B cell (primary cell): ENCODE data around the gene ZNF22.

Experiments used
- CTCF ChIP-seq: fragments of 200-600 bp; IDR thresholded peaks from one replicate; pipeline ENCODE4 v1.8.0; 2022; ENCODE audit warnings: antibody characterized with exemption, mild to moderate bottlenecking
- EZH2 ChIP-seq: IDR thresholded peaks from 2 replicates; pipeline ENCODE4 v1.6.1; 2012; ENCODE audit warnings: borderline replicate concordance, low read depth, mild to moderate bottlenecking, moderate library complexity, low read length; ENCODE audit not compliant: insufficient read depth, poor library complexity, severe bottlenecking

GRCh38 chr10:44970812-44971395 is 29.8 kb upstream of the ZNF22 start:
- TF ChIP-seq CTCF (no peak), EZH2 (no peak)
